Keratinocyte (primary cell): ENCODE results near the gene TFDP1.

Experiments used
- CTCF ChIP-seq, 3 experiments: IDR thresholded peaks in 1 of 3; conservative IDR thresholded peaks in 1 of 3; optimal IDR thresholded peaks in 1 of 3; 2 replicates in 2 of 3; 3 replicates in 1 of 3; pipeline versions ENCODE3 to v1.5.1; 2011; ENCODE audit warnings: low read length in 3 of 3, mild to moderate bottlenecking in 3 of 3, moderate library complexity in 2 of 3, control low read depth in 1 of 3, inconsistent platforms in 1 of 3; ENCODE audit not compliant: insufficient read depth in 2 of 3; ENCODE audit errors: extremely low read depth in 1 of 3
- EZH2 ChIP-seq: IDR thresholded peaks from one replicate; pipeline ENCODE4 v1.6.1; 2012; ENCODE audit warnings: inconsistent platforms, mild to moderate bottlenecking, low read length, moderate library complexity

DNA sequence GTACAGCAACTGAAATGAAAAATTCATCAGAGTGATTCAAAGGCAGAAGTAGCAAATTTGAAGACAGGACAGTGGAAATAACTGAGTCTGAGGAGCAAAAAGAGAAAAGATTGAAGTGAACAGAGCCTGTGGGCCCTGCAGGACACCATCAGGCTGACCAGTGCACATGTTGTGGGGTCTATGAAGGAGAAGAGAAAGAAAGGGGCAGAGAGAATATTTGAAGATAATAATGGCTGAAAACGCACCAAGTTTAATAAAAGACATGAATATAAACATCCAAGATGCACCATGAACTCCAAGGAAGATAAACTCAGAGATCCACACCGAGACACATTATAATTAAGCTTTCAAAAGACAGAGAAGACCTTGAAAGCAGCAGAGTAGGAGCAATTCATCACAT is 58.0 kb downstream of the TFDP1 start:
- TF ChIP-seq CTCF (optimal IDR thresholded peaks at IDR 0.05 in 1 of 3, IDR thresholded peaks at IDR 0.05 in 1 of 3, conservative IDR thresholded peaks at IDR 0.05 in 1 of 3; ENCODE audit: extremely low read depth in 1 of 3, insufficient read depth in 2 of 3, low read length in 3 of 3) (no peak), EZH2 (no peak)
